GM21447 (cell line): Measurements from ENCODE around the gene NPC2.
A peak's percentile ranks its signal among the peaks of the same experiment; 100 is the strongest.
"Not testable (repeated sequence)": the region's sequence is repeated elsewhere in the genome, so short reads cannot be mapped to it uniquely, and the experiment has no call there.

Experiments
- ATAC-seq: cut with Tn5 transposase; IDR thresholded peaks from one replicate; pipeline ENCODE4 v1.9.1; 2021; ENCODE audit not compliant: unreplicated experiment

NPC2 gene

DNA sequence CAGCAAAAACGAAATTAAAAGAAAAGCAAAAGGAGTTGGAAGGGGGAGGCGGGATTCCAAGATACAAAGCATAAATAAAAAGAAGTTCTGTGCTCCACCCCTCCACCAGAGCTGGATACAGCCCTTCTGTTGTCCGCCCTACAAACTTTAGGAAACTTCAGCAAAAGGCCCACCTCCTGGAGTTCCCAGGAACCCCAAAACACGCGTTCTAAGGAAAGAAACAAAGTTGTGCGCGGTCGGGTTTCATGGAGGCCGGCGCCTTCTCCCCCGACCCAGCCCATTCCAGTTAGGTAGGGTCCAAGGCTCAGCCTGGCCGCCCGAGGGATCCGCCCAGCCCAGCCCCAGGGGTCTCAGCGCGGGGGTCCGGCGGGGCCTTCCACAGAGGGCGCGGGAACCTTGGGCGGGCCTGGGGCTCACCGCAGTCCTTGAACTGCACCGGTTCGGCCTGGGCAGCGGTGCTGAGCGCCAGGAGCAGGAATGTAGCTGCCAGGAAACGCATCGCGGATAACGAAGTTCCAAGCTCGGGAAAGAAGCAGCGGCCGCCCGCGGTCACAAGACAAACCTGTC is at the start of gene NPC2:
Gene NPC2 (minus strand): TSS at position 530 of the 567 bp plus-strand sequence. CDS start 31 bp downstream, at position 499.
- ATAC-seq = peak; percentile 3

DNA sequence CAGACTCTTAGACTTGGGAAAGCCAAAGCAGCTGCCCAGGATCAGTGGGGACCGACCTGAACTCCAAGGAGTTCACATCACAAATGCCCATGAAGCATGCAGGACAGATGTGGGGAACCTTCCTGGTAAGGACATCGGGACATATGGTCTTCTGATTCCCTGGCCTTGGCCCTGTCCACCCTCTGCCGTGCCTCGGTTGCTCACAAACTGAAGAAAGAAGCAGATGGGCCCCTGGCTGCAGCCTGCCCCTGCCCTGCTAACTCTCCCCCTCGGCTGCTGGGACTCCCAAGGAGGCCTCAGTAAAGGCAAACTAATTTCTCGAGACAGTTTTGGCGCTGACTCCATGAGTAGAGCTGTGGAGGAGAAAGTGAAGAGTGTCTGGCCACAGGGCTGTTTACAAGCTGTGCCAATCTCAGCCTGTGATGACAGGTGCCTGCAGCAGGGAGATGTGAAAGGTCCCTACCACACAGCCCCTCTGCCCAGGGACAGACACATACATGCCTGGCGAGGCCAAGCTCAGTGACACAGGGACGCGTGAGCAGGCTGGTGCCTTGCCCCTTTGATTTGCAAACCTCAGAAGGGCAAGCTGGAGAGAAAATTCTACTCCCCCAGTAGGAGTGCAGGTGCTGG is 49.1 kb upstream of the NPC2 start:
- ATAC-seq = no peak

DNA sequence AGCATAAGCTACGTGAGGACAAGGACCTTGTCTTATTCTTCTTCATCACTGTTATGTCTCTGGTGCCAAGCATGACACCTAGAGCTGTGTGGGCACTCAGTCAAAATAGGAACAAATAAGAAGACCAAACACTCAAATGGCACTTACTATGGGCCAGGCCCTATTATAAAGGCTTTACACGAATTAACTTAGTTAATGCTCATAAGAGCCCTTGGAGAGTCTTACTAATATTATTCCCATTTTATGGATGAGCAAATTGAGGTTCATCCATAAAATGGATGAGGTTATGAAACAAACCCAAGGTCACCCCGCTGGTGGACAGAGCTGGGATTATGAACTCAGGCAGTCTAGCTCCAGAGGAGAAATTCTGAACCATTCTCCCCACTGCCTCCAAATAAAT is 48.1 kb upstream of the NPC2 start:
- no peak for ATAC-seq

DNA sequence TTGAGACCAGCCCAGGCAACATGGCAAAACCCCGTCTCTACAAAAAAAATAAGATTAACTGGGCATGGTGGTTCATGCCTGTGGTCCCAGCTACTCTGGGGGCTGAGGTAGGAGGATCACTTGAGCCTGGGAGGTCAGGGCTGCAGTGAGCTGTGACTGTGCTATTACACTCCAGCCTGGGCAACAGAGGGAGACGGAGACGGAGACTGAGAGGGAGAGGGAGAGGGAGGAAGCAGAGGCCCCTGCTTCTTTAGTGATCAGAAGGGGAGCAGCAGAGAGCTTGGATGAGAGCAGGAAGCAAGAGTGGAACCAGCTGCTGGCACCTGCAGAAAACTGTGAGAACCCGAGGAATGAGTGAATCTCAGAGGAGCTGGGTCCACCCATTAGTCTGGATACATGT is 46.4 kb upstream of the NPC2 start:
- no peak for ATAC-seq

DNA sequence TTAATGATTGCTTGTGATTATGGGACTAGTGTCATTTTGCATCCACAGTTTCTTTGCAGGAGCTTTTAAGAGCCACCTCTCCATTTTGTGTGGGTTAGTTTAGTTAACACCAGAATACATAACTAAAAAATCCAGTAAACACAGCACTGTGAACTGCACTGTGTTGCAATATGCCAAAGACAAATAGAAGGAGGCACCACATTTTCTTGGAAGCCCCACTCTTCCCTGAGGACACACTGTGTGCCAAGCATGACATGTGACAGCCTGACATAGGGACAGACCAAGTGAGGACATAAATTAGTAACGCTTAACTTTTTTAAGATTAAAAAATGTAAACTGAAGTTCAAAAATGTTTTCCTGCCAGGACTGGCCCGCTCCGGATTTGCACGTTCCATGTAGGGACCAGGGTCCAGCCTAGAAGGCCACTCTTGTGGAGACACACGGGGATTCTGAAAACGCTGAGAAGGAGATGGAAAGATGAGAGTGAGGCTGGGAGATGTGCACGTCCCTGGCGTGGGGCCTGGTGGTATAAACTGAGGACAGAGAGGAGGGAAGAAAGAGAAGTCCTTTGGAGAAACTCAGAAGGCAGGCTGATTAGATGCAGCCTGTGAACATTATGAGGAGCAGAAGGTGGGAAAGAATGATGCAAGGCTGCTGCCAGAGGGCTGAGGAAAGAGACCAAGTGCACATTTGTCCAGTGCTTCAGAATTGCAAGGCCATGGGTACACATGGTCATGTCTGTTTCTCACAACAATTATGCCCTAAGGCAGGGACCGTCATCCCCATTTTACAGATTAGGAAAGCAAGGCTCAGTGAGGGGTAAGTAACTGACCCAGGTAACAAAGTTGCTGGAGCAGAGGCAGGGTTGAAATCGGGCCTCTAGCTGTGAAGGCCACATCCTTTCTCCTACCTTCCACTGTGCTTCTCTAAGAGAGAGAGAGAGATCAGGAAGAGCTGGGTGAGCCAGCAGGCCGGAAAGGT is 45.6 kb upstream of the NPC2 start:
- ATAC-seq = no peak

DNA sequence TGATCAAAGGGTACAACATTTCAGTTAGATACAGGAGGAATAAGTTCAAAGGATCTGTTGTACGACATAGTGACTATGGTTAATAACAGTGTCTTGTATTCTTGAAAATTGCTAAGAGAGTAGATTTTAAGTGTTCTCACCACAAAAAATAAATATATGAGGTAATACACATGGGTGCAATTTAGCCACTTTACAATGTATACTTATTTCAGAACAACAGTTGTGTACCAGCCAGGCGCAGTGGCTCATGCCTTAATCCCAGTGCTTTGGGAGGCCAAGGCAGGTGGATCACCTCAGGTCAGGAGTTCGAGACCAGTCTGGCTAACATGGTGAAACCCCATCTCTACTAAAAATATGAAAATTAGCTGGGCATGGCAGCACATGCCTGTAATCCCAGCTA is 43.2 kb upstream of the NPC2 start:
- ATAC-seq = not testable (repeated sequence)

DNA sequence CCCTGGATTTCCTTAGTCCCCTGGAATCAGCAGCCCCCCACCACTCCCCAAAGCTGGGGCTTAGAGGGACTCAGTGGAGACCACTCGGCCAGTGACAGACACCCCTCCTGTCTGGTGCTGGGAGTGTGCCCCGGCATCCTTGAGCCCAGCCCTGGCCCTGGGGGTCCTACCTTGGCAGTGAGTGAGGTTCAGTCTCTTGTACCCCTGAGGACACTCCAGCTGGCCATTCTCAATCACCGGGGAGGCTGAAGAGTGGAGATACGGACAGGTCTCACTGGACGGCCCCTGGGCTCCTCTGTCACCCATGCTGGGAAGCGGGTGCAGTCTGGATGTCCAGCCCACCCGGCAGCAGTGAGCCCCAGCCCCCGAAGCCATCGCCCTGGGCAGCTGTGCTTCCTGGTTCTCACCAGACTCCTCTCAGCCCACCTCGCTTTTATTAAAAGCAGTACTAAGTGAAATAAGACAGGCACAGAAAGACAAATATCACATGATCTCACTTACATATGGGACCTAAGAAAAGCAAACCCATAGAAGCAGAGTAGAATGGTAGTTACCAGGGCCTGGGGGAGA is 42.7 kb upstream of the NPC2 start:
- ATAC-seq = no peak

DNA sequence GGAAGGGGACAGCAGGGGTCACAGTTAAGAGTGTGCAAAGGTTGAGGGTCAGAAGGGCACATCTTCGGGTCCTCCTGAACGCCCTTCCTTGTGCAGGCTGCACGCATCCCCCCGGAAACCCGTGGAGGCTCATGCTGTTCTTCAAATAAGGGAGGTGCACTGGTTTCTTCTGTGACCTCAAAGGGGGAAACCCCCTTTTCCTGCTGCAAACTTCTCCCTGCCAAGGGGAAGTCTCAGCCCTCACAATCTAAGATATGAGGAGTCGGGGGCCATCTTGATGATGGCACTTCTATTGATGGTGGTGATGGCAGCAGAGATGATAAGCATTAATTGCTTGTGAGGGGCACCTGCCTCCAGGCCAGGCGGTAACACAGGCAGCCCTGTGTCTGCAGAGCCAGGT is 40.5 kb upstream of the NPC2 start:
- ATAC-seq = no peak

DNA sequence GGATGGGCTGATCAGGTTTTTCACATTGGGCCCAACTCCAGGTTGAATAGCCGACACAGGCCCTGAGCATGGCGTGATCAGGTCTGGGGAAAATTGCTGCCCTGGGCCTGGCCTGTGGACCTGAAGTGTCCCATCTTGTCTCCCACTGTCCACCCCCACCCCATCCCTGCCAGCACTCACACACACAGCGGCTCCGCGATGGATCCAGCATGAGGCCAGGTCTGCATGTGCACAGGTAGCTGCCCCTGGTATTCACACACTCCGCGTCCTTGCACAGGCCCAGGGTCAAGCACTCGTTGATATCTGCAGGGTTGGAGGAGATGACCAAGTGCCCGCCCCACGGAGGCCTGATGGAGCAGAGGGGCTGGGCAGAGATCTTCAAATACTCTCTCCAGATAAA is 39.1 kb upstream of the NPC2 start:
- no peak for ATAC-seq

DNA sequence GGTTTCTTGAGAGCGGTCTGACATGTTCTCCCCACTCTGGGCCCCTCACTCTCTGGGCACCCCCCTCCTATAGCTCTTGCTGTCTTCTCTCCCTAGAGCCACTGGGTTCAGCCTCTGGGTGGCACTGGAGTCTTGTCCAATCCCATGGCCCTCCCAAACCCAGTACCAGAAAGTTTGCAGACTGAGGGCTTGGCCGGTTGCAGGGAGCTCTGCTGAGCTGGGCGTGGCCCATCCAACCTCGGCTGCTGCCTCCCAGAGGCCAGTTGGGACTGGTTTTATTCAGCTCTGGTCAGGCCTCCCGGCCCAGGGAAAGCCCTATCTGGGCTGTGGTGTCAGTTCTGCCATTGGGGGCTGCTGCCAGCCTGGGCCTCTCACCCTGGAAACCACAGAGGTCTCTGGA is 38.4 kb upstream of the NPC2 start:
- no peak for ATAC-seq

DNA sequence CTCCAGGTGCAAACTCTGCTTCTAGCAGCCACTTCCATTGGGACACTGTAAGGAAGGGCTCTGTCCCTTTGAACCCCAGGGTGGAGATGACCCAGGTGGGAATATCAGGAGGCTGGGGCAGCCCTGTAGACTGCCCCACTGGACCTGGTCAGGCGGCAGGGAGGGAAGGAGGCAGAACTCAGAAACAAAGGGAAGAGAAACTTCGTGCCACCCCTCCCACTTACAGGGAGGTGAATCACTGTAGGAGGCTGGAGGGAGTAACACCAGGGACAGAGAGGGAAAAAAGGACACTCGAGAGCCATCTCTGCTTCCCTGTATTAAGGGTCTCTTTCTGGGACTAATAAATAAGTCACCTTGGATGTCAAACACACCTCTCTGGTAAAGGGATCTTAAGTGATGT is 37.9 kb upstream of the NPC2 start:
- ATAC-seq = no peak

DNA sequence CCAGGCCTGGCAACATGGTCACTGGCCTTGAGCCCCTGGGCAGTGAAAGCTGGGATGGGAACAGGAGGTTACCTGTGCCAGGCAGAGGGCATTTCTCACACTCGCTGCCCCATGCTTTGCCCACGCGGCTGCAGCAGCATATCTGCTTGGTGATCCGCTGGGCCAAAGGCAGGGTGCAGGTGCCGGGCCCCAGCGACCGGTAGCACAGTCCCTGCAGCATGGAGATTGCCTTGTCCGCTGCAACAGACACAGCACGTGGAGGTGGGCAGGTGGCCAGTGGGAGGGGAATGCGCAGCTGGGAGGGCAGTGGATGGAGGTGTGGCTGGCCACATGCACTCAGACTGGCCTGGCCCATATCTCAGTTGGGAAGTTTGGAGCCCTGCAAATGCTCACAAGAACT is 35.8 kb upstream of the NPC2 start:
- no peak for ATAC-seq

DNA sequence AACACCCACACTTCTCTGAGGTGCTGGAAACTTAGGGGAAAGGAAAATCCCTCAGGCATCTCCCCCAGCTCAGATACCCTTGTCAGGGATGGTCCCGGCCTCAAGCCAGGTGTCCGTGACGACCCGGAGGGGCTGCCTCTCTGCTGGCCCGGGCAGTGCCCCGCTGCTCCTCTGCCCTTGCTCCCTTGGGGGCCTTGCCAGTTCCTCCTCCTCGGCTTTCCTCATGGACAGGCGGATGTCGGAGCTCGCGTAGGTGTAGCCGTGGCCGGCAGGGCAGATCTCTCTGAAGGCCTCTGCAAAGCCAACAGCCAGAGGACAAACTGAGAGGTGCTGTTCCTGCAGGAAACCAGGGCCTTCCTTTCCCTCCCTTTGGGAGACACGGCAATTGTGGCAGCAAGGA is 35.3 kb upstream of the NPC2 start:
- no peak for ATAC-seq

DNA sequence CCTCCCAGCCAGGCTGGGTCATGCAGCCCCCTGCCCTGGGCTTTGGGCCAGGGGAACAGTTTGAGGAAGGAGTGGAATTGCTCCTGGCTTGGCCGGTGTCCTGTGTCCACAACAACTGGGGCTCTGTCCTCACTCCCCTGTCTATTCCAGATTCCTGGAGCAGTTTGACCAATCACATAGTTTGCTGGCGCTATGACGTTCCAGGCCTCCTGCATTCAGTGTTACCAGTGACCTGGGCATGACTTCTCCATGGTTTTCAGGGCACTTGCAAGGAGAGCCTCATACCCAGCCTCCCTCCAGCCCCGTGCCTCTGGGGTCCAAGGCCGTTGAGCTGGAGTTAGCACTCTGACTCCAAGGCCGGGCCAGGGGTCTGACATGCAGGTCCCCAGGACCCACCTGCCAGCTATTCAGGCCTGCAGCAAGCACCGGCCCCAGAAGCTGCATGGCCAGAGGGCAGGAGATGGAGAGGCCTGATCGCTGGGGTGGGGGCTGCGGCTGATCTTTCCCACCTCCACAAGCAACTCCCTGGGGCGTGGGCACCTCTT is 34.7 kb upstream of the NPC2 start:
- no peak for ATAC-seq

DNA sequence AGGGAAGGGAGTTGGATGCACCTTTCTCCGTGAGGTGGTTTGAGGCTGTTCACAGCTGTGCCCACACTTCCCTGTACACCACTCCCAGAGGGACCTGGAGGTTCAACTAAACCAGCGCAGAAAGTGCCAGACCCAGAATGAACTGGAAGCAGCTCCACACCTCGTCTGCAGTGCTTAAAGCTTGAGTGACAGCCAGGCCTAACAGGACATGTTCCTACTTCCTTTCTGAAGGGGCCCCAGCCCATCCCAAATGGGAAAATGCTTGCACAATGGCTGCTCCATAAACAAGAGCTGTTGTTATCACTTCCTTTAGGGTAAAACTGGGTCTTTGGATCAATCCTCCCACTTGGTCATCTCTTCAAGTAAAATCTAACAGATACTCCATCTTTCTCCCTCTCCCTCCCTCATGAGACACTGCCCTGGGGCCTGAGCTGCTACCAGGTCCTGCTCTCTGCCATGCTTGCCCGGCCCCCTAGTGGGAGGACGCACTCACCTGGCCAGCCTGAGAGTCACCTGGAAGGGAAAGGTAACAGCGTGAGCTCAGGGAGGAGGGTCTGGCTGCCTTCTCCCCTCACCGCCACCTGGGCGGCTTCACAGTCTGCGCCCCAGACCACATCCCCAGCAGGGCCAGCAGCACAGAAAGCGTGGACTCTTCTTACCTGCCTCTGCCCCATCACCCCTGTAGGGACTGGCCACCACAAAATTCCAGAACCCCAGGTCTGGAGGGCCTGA is 33.9 kb upstream of the NPC2 start:
- ATAC-seq = no peak

DNA sequence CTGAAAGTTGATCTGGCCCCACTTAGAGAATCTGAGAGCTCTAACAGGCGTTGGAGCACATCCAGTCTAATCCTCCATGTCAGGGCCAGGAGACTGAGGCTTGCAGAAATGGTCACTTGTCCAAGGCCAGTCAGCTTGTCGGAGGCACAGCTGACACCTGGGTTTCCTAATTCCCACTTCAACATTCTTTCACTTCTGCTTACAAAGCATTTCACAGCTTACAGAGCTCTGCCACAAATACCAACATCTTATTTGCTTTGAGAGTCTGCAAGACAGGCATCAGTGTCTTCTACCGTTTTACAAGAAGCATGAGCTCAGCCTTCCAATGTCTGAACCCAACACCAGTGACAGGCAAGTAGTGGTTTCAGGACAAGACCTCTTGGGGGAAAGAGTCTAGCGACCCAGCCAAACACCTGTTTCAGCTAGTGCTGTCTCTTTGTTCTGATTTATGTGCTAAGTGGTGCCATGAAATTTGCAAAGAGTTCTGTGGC is 32.3 kb upstream of the NPC2 start:
- ATAC-seq = no peak

DNA sequence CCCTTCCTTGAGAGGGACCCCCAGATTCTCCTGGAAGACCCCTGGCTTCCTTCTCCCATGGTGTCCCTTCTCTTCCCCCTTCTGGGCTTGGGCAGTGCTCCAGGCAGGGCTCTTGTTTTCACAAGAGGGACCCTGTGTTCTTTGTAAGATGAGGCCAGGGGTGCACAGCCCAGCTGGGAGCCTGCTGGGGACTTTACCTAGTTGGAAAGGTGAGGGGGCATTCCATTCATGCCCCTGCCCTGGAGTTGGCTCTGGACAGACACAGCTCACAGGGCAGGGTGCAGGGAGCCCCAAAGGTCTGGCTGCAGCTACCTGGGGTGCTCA is 31.7 kb upstream of the NPC2 start:
- no peak for ATAC-seq

DNA sequence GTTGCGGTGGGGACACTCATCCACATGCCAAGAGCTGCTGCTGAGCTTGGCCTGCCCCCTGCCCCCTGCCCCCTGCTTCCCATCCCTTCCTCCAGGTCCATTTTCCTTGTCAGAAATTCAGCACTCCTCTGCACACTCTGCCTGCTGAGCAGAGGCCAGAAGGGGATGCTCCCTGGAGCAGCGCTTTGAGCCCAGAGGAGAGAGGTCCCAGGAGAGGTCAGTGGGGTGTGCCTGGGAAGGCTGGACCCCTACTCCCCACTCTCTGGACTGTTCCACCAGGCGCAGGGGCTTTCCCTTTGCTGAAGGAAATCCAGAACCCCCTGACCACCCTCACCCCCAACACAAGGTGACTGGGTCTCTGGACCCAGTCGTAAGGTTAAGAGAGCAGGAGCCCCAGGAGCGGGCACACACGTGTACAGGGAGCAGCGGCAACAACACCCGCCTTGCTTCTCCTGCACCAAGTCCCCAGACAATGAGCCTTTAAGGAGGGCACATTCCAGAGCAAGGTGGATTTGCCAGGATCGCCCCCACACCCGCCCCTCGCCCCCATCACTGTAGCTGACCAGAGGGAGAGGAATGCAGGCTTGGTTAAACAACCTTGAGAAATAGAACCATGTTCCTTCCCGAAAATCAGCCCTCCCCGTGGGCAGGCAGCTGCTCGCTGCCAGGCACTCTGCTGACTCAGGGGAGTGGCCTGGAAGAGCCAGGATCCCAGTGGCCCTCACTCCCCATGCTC is 31.1 kb upstream of the NPC2 start:
- no peak for ATAC-seq

DNA sequence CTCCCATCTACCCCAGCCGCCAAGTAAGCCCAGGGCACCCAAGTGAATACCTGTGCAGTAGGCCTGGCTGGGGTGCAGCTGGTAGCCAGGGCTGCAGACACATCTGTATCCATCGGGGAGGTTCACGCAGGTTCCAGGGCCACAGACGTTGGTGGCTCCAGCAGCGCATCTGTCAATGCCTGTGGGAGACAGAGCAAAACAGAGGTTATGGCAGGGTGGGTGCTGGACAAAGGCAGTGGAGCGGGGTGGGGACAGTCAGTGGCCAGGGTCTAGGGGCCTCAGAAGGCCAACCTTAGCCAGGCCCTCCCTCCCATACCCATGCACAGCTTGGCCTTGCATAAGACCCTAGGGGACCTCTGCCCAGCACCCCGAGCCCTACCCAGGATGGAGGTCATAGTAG is 29.6 kb upstream of the NPC2 start:
- no peak for ATAC-seq

DNA sequence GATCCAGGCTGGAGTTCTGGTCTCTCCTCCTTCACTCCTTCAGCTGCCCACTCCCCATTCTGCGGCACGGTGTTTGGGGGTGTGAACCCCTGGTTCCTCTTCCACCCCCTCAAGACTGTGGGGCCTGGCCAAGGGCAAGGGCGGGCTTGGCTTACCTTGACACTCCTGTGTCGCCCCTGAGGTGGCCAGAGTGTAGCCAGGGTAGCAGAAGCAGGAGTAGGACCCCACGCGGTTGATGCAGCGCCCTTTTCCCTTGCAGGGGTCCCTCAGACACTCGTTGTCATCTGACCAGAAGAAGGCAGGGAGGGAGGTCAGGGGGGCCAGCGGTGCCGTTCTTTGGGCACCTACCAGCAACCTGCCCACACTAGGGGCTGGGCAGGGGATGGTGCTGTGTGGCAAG is 28.7 kb upstream of the NPC2 start:
- no peak for ATAC-seq
